HCT116 (cell line): ENCODE results near the gene GNA12. TPM values are rescaled to one million over a fixed set of nuclear protein-coding genes. Genes with fewer than 3 reads are reported as not detected.
"Not testable (repeated sequence)": the region's sequence is repeated elsewhere in the genome, so short reads cannot be mapped to it uniquely, and the experiment has no call there.

Experiments
- ATAC-seq: fragments of 200-7000 bp; cut with Tn5 transposase; 2 replicates; pipeline ENCODE4 v1.9.1; 2020; ENCODE audit warnings: mild to moderate bottlenecking, moderate library complexity
- BruUV-seq: library from RNA; stranded (reverse); fragments of 400-500 nt; replicated peaks from 2 replicates; lab custom pipeline; 2021; lab: Mats Ljungman, UMichigan
- CTCF ChIA-PET: fragments of 300-600 bp; sonication (Branson Sonifier 250); formaldehyde crosslinking; loops from one replicate; lab custom pipeline; 2021; ENCODE audit warnings: antibody characterized with exemption; lab: Charles Lee
- POLR2A ChIA-PET: fragments of 300-600, 350-600 bp; sonication (Branson Sonifier 250); formaldehyde crosslinking; loops from one replicate; lab custom pipeline; 2021; ENCODE audit warnings: antibody characterized with exemption; lab: Charles Lee
- RAD21 ChIA-PET, 2 experiments: fragments of 300-600 bp; sonication (Branson Sonifier 250); formaldehyde crosslinking; loops; one replicate each; lab custom pipeline; 2023; ENCODE audit warnings: low total read pairs in 2 of 2; ENCODE audit not compliant: uncharacterized antibody in 2 of 2, unreplicated experiment in 2 of 2, low non-redundant PET in 1 of 2; lab: Charles Lee
- DNase-seq: peaks from one replicate; pipeline ENCODE4 v3.0.0-alpha.2; 2010; ENCODE audit warnings: low read depth, low spot score
- H2AFZ ChIP-seq: fragments of 200-600 bp; shearing (Covaris generic), sonication (generic); 2 replicates; pipeline ENCODE4 v1.6.1; 2017; ENCODE audit warnings: low read depth, mixed run types, mixed read lengths, antibody characterized with exemption, low read length; ENCODE audit not compliant: poor library complexity, severe bottlenecking
- H3K27ac ChIP-seq: 2 replicates; pipeline ENCODE4 v1.5.1; 2012; ENCODE audit warnings: low read depth, low read length
- H3K27me3 ChIP-seq: fragments of 200-600 bp; sonication (generic); 2 replicates; pipeline ENCODE4 v1.6.1; 2016; ENCODE audit warnings: mixed run types, low read length, mixed read lengths; ENCODE audit not compliant: insufficient read depth
- H3K36me3 ChIP-seq, 2 experiments: fragments of 200-500 bp in 1 of 2; fragments of 200-600 bp in 1 of 2; sonication (Bioruptor generic) in 1 of 2; sonication (generic) in 1 of 2; 2 replicates each; pipeline versions ENCODE4 v1.5.1 to v1.6.1; 2014 to 2016; ENCODE audit warnings: low read length in 2 of 2, inconsistent platforms in 1 of 2, mixed read lengths in 1 of 2, mixed run types in 1 of 2; ENCODE audit not compliant: insufficient read depth in 2 of 2, control insufficient read depth in 1 of 2
- H3K4me1 ChIP-seq, 2 experiments: fragments of 200-600 bp in 1 of 2; sonication (generic) in 1 of 2; 2 replicates each; pipeline versions ENCODE4 v1.5.1 to v1.6.1; 2012 to 2017; ENCODE audit warnings: low read length in 2 of 2, inconsistent platforms in 1 of 2, mild to moderate bottlenecking in 1 of 2, mixed read lengths in 1 of 2, mixed run types in 1 of 2, moderate library complexity in 1 of 2; ENCODE audit not compliant: insufficient read depth in 2 of 2, control insufficient read depth in 1 of 2
- H3K4me2 ChIP-seq: fragments of 200-600 bp; sonication (generic); 2 replicates; pipeline ENCODE4 v1.6.1; 2017; ENCODE audit warnings: mixed run types, low read length, mixed read lengths
- H3K4me3 ChIP-seq, 2 experiments: fragments of 200-600 bp in 1 of 2; sonication (generic) in 1 of 2; replicated peaks in 1 of 2; 2 replicates each; pipeline ENCODE4 v1.5.1; 2011 to 2016; ENCODE audit warnings: low read length in 2 of 2, control low read depth in 1 of 2, low read depth in 1 of 2, mild to moderate bottlenecking in 1 of 2, mixed read lengths in 1 of 2, mixed run types in 1 of 2
- H3K79me2 ChIP-seq: fragments of 200-600 bp; sonication (generic); 2 replicates; pipeline ENCODE4 v1.6.1; 2017; ENCODE audit warnings: mild to moderate bottlenecking, mixed run types, low read length, moderate library complexity, mixed read lengths; ENCODE audit not compliant: insufficient read depth
- H3K9ac ChIP-seq: fragments of 200-600 bp; sonication (generic); 2 replicates; pipeline ENCODE4 v1.6.1; 2016; ENCODE audit warnings: low read length, mixed read lengths
- H3K9me2 ChIP-seq: fragments of 200-600 bp; sonication (generic), shearing (Covaris generic); 2 replicates; pipeline ENCODE4 v1.6.1; 2017; ENCODE audit warnings: mixed run types, mild to moderate bottlenecking, moderate library complexity; ENCODE audit not compliant: insufficient read depth
- H3K9me3 ChIP-seq, 2 experiments: fragments of 200-500 bp in 1 of 2; fragments of 200-600 bp in 1 of 2; sonication (Bioruptor generic) in 1 of 2; sonication (generic) in 1 of 2; 2 replicates each; pipeline ENCODE4 v1.6.1; 2014 to 2017; ENCODE audit warnings: low read length in 2 of 2, mixed read lengths in 2 of 2, inconsistent platforms in 1 of 2, low read depth in 1 of 2, mild to moderate bottlenecking in 1 of 2, mixed run types in 1 of 2, moderate library complexity in 1 of 2; ENCODE audit not compliant: control insufficient read depth in 1 of 2, insufficient read depth in 1 of 2
- H4K20me1 ChIP-seq: fragments of 200-600 bp; sonication (generic), shearing (Covaris generic); 2 replicates; pipeline ENCODE4 v1.6.1; 2017; ENCODE audit warnings: mixed run types, mild to moderate bottlenecking, moderate library complexity; ENCODE audit not compliant: insufficient read depth
- ELF1 ChIP-seq: IDR thresholded peaks from 2 replicates; pipeline ENCODE4 v1.6.1; 2012; ENCODE audit warnings: low read depth, borderline replicate concordance
- EZH2 ChIP-seq: fragments of 200-600 bp; sonication (generic); IDR thresholded peaks from 2 replicates; pipeline ENCODE4 v1.6.1; 2017; ENCODE audit warnings: antibody characterized with exemption, mixed run types
- FOSL1 ChIP-seq: IDR thresholded peaks from 2 replicates; pipeline ENCODE4 v1.6.1; 2012; ENCODE audit warnings: low read depth
- POLR2A ChIP-seq: IDR thresholded peaks from 2 replicates; pipeline ENCODE4 v1.7.0; 2011; ENCODE audit warnings: borderline replicate concordance; ENCODE audit not compliant: insufficient read depth, insufficient read length; ENCODE audit errors: extremely low read depth
- POLR2AphosphoS5 ChIP-seq: IDR thresholded peaks from 2 replicates; pipeline ENCODE4 v1.6.1; 2011; ENCODE audit warnings: mild to moderate bottlenecking, low read depth, low read length, moderate library complexity
- SIN3A ChIP-seq: IDR thresholded peaks from 2 replicates; pipeline ENCODE4 v1.6.1; 2012; ENCODE audit warnings: low read depth
- YY1 ChIP-seq: IDR thresholded peaks from 2 replicates; pipeline ENCODE4 v1.6.1; 2011; ENCODE audit warnings: low read length, low read depth, moderate library complexity, mild to moderate bottlenecking; ENCODE audit not compliant: insufficient replicate concordance; ENCODE audit errors: extremely low read depth
- ZNF274 ChIP-seq: fragments of 200-500 bp; sonication (Bioruptor generic); IDR thresholded peaks from 2 replicates; pipeline ENCODE4 v1.6.1; 2014; ENCODE audit warnings: mild to moderate bottlenecking, low read depth, low read length, inconsistent platforms
- intact Hi-C: fragments of 100-400 bp; cut with micrococcal nuclease; formaldehyde crosslinking; loops from 2 replicates; pipeline ENCODE4 v1.10.0; 2022
- total RNA-seq: library from RNA; stranded (reverse); gene quantifications from one replicate; pipeline ENCODE4 v1.2.1, GENCODE V29; 2021; ENCODE audit not compliant: unreplicated experiment
- TF ChIP-seq, protein P1 (sequence below): IDR thresholded peaks from 2 replicates; pipeline ENCODE4 v1.6.1; 2012
- TF ChIP-seq, protein P2 (sequence below): IDR thresholded peaks from 2 replicates; pipeline ENCODE4 v1.6.1; 2011; ENCODE audit warnings: mild to moderate bottlenecking, low read length, moderate library complexity; ENCODE audit not compliant: insufficient replicate concordance; ENCODE audit errors: extremely low read depth
- TF ChIP-seq, protein P3 (sequence below), 3 experiments: fragments of 200-600 bp in 1 of 3; sonication (generic) in 1 of 3; IDR thresholded peaks in 2 of 3; conservative IDR thresholded peaks in 1 of 3; 2 replicates each; pipeline ENCODE4 v1.5.1; 2012 to 2017; ENCODE audit warnings: low read depth in 2 of 3, low read length in 2 of 3, antibody characterized with exemption in 1 of 3, borderline replicate concordance in 1 of 3, control low read depth in 1 of 3, mild to moderate bottlenecking in 1 of 3, mixed read lengths in 1 of 3, mixed run types in 1 of 3, moderate library complexity in 1 of 3; ENCODE audit not compliant: insufficient read depth in 1 of 3

Gene GNA12
- total RNA-seq, 1 experiment from 2014 or later, result 32.6 TPM

- TF ChIP-seq, protein P1, sequence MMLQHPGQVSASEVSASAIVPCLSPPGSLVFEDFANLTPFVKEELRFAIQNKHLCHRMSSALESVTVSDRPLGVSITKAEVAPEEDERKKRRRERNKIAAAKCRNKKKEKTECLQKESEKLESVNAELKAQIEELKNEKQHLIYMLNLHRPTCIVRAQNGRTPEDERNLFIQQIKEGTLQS, result no peak
- TF ChIP-seq POLR2AphosphoS5, result no peak
- no peak for TF ChIP-seq SIN3A
- no peak for TF ChIP-seq FOSL1
- no peak for TF ChIP-seq YY1
- no peak for TF ChIP-seq ZNF274
- TF ChIP-seq, protein P2, sequence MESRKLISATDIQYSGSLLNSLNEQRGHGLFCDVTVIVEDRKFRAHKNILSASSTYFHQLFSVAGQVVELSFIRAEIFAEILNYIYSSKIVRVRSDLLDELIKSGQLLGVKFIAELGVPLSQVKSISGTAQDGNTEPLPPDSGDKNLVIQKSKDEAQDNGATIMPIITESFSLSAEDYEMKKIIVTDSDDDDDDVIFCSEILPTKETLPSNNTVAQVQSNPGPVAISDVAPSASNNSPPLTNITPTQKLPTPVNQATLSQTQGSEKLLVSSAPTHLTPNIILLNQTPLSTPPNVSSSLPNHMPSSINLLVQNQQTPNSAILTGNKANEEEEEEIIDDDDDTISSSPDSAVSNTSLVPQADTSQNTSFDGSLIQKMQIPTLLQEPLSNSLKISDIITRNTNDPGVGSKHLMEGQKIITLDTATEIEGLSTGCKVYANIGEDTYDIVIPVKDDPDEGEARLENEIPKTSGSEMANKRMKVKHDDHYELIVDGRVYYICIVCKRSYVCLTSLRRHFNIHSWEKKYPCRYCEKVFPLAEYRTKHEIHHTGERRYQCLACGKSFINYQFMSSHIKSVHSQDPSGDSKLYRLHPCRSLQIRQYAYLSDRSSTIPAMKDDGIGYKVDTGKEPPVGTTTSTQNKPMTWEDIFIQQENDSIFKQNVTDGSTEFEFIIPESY, result no peak
- no peak for TF ChIP-seq EZH2
- TF ChIP-seq ELF1, result no peak
These were observed 144.9 kb downstream of the GNA12 start (continued) for GRCh38 chr7:2699289-2699620.

DNA sequence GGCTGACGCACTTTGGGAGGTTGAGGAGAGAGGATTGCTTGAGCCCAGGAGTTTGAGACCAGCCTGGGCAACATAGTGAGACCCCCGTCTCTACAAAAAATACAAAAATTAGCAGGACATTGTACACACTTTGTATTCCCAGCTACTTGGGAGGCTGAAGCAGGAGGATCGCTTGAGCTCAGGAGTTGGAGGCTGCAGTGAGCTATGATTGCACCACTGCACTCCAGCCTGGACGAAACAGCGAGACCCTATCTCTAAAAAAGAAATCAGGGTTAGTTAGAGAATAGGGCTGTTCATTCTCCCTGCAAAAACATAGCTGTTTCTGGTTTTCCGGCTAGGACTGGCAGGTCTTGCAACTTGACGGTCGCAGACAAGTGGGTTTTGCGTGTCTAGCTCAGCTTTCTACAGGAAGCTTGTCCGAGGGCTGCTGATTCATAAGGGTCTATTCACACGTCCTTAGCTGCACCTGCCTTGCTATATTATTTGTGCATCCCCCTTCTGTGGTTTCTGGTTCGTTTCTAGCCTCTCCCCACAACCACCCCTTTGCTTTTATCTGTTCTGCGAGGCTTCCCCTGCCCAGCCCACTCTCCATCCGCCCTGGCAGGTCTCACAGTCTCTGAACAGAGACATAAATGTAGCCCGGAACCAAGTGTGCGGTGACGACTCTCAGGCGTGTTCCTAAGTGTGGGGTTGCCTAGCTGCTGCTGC, 145.4 kb downstream of the GNA12 start:
- intact Hi-C loops, result no loop called here
- peaks cover 0 to 4% of the 10 kb centered on the region in 2 experiments; a peak in 1 of 4 replicates for H3K4me1 ChIP-seq
- no peaks in the 10 kb centered on the region for H4K20me1 ChIP-seq
- no peaks in the 10 kb centered on the region for H3K9me3 ChIP-seq
- DNase-seq, result no peak
- H2AFZ ChIP-seq, result no peak overlapping the region
- no peaks in the 10 kb centered on the region for H3K36me3 ChIP-seq
- H3K27ac ChIP-seq, result no peak overlapping the region
- no peak overlapping the region for H3K4me2 ChIP-seq
- TF ChIP-seq POLR2A, result no peak
- no peak for TF ChIP-seq FOSL1
- no peak for TF ChIP-seq ELF1
- TF ChIP-seq, protein P3, sequence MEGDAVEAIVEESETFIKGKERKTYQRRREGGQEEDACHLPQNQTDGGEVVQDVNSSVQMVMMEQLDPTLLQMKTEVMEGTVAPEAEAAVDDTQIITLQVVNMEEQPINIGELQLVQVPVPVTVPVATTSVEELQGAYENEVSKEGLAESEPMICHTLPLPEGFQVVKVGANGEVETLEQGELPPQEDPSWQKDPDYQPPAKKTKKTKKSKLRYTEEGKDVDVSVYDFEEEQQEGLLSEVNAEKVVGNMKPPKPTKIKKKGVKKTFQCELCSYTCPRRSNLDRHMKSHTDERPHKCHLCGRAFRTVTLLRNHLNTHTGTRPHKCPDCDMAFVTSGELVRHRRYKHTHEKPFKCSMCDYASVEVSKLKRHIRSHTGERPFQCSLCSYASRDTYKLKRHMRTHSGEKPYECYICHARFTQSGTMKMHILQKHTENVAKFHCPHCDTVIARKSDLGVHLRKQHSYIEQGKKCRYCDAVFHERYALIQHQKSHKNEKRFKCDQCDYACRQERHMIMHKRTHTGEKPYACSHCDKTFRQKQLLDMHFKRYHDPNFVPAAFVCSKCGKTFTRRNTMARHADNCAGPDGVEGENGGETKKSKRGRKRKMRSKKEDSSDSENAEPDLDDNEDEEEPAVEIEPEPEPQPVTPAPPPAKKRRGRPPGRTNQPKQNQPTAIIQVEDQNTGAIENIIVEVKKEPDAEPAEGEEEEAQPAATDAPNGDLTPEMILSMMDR (IDR thresholded peaks at IDR 0.05 in 2 of 3, conservative IDR thresholded peaks at IDR 0.05 in 1 of 3; ENCODE audit: borderline replicate concordance in 1 of 3, insufficient read depth in 1 of 3, low read depth in 2 of 3, low read length in 2 of 3), result no peak
- TF ChIP-seq, protein P1, result no peak
- RAD21 ChIA-PET, result no interaction called here
- CTCF ChIA-PET, result no interaction called here
- no peak for ATAC-seq
- no peak overlapping the region for H3K9ac ChIP-seq
- no peaks in the 10 kb centered on the region for H3K9me2 ChIP-seq
- no peaks in the 10 kb centered on the region for H3K79me2 ChIP-seq
- POLR2A ChIA-PET, result no interaction called here
- H3K27me3 ChIP-seq, result no peaks in the 10 kb centered on the region
- BruUV-seq, result no TSS peak
- H3K4me3 ChIP-seq, result no peak overlapping the region

DNA sequence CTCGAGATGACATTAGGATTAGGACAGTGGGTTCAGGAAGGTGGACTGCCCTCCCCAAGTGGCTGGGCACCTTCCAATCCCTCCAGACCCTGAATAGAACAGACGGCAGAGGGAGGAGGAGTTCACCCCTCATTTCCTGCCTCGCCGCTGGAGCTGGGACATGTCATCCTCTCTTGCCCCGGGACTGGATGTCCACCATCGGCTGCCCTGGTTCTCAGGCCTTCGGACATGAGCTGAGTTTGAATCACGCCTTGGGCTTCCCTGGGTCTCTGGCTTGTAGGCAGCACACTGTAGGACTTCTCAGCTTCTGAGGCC, 150.0 kb downstream of the GNA12 start:
- CTCF ChIA-PET, result interaction anchor here (0.9 kb wide), 1 partner anchor 13 kb away, joined by 3 read pairs; no protein-coding TSS in a partner anchor

More for the DNA sequence above, 150.0 kb downstream of the GNA12 start:
- H2AFZ ChIP-seq, H3K36me3 ChIP-seq, BruUV-seq, H4K20me1 ChIP-seq, ATAC-seq, H3K27ac ChIP-seq, intact Hi-C loops, DNase-seq, H3K4me3 ChIP-seq, H3K9me3 ChIP-seq, H3K4me2 ChIP-seq, H3K79me2 ChIP-seq, H3K27me3 ChIP-seq, RAD21 ChIA-PET, H3K9ac ChIP-seq, POLR2A ChIA-PET, H3K9me2 ChIP-seq: not testable (repeated sequence)
- H3K4me1 ChIP-seq, result peaks cover 10 to 19% of the 10 kb centered on the region in 2 experiments; a peak in 3 of 4 replicates
